Left renal cortex interstitium (tissue), 4 donors: ENCODE results near the gene CEP104. TPM values are rescaled to one million over a fixed set of nuclear protein-coding genes. Genes with fewer than 3 reads are reported as not detected.

Source experiments
- DNase-seq, 4 donors: peaks; one replicate each; pipeline ENCODE4 v3.0.0-alpha.2; 2013; ENCODE audit warnings: low read depth in 4 of 4, low spot score in 2 of 4, missing footprints in 1 of 4
- polyA plus RNA-seq, 4 donors: library from polyadenylated mRNA; unstranded; fragments of 120-200 nt; gene quantifications; one replicate each; pipeline ENCODE4 v1.2.1, GENCODE V29; 2013; ENCODE audit not compliant: insufficient read length in 4 of 4

Gene CEP104
- polyA plus RNA-seq, 4 donors: 30.5 to 41.6 (median 37.1) TPM

DNA sequence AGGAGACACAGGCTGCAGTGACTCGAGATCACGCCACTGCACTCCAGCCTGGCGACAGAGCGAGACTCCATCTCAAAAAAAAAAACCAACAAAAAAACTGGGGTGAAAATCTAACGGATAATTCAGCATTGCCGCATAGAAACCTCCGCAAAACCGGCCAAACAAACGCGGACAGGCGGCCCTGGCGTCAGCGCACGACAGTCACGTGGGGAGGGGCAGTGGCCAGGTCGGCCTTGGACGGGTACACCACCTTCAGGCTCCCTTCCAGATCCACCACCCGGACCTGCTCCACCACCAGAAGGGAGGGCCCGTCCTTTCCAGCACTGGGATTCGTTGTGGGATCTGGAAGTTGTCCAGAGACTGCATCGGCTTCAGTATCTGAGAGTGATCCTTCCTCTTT is 76.1 kb downstream of the CEP104 start:
- no peak for DNase-seq

DNA sequence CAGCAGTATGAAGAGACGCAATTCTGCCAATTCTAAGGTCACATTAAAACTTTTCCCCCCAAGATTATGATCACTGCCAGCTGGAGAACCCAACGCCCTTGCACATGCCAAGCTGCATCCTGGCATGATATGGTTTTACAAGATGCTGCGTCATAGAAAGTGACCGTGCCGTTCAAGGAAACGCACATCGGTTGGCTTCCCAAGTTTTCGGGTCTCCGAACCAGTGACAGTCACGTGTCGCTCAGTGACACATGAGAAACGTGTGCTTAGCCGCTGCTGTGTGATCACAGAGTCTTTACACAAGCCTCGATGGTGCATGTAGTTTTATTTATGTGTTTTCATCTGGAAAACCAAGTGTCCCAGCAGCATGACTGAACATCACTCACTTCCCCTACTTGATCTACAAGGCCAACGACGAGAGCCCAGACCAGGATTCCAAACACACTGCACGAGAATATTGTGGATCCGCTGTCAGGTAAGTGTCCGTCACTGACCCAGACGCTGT is 77.0 kb downstream of the CEP104 start:
- no peak for DNase-seq

DNA sequence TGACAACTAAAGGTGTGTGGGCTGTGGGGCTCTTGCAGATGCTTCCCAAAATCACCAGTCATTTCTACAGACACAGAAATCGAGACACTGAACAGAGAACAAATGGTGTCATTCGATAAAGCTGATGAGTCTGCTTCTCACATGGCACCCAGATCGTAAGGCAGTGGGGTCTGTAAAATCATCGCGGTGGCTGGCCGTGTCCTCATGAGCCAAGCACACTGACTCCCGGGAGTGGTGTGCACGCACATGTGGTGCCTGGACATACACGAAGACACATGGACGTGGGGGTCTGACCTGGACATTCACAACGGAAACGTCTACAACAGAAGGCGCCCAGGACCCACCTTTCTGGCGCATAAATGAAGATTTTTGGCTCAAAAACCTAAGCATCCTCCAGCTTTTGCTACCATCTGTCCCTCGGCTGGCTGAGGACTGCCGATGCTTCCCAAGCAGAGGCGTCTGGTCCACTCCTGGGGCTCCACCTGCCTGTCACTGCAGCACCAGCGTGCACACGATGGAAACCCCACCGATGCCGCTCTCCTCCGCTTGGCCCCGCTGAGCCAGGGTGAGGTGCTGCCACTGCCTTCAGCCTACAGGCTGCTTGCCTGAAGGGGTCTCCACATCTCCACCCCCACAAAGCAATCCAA is 77.6 kb downstream of the CEP104 start:
- no peak for DNase-seq

DNA sequence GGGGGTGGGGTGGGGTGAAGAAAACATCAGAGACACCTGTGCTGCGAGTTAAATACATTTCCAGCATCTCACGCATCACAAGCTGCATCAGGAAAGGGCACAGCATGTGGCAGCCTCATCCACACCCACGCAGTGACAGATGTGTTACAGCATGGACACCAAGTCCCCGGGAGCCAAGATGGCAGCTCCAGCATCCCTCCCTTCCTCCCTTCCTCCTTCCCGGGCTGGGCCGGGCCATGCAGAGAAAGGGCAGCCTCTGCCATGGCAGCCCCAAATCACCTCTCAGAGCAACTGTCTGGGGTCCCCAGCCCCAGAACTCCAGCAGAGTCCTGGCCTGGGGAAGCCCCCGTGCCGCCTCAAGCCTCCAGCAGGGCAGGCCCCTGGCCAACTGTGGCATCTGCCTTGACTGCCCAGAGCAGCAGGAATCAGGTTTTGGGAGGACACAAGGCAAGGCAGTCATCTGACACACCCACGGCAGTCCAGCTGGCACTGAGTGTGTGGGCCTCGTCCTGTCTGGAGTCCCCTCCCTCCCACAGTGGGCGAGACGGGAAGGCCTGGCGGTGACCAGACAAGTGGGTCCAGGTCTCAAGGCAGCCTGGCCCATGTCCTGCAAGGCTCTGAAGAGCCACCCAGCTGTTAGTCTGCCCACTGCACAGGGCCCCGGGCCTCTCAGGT is 78.3 kb downstream of the CEP104 start:
- no peak for DNase-seq

DNA sequence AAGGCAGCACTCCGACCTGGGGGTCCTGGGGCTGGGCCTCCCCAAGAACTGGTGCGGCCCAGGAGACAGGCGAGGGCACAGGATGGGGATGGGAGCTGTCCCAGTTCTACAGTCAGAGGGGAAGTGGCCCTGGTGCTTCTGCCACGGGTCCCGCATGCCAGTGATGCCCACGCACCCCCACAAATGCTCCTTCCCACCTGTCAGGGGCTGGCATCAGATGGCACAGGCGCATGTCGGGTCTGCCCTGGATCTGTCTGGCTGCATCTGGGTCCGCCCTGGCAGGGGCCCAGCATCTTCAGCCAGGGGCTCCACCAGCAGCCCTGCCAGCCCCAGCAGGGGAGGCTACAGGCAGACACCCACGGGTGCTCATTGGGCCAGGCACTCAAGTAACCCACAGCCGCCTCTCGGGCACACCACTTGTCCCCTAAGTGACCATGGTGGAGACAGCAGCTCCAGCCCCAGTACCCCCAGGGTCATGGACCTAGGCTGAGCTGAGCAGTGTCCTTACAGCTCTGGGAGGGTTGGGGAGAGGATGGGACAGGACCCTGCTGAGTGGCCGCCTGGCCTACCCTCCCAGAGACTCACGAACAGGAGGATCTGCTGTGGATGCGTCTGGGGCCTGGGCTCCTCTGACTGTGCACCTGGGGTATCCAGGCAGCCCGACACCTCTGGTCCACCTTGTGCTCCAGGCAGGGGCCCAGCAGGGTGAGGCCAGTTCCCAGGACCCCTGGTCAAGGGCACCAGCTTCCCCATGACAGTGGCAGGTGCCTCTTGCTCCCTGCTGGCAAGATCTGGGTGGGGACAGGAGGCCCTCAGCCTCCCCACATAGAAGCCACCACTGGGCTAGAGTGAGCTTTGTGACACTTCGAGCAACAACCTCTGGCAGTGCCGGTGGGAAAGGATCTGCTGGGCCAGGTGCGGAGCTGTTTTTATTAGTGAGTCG is 79.1 kb downstream of the CEP104 start:
- DNase-seq: no peak

DNA sequence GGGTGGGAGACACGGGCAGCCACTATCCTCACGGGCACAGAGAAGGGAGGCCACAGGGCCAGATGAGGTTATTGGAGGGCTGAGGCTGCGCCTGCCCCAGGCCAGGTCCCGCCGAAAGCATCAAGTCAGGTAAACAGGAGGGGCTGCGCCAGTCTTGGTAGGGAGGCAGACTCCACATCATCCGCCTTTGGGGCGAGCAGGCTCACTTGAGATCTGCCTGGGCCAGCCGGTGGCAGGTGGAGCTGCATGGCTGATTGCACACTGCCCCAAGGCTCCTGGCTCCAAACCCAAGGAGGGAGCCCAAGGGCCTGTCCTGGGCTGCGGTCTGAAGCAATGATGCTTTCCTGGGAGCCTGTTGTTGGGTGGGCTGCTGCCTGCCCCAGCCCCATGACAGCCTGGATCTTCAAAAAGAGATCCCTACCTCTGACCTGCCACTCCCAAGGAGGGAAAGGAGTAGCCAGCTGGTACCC is 79.9 kb downstream of the CEP104 start:
- DNase-seq: no peak

DNA sequence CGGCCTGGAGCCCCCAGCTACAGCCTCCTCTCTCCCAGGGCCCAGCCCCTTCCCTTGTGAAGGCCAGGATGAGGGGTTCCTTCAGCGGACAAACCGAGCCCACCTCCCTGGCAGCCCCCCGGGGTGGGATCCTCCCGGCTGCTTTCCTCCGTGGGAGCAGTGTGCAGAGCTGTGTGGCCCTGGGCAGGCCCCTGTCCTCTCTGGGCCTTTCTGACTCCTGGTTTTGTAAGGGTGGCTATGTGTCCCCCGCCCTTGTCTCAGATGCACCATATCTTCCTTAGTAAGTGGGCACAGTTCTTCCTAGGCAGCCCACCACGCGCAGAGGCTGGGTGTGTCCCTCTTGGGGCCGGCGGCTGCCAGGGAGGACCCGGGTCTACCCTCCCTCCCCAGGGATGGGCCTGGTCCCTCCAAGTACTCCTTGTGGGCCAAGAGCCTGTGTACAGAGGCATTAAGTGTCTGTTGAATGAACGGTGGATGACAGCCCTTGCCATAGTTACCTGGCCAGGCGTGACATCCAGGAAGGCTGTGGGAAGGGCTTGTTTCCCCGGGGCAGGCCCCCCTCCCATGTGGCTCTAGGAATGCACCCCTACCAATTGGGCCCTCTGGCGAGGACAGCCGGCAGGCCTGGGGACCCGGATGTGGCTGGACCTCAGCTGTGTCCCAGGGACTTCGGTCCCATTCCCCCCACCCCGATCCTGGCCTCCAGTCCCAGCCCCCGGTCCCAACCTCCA is 80.6 kb downstream of the CEP104 start:
- no peak for DNase-seq

DNA sequence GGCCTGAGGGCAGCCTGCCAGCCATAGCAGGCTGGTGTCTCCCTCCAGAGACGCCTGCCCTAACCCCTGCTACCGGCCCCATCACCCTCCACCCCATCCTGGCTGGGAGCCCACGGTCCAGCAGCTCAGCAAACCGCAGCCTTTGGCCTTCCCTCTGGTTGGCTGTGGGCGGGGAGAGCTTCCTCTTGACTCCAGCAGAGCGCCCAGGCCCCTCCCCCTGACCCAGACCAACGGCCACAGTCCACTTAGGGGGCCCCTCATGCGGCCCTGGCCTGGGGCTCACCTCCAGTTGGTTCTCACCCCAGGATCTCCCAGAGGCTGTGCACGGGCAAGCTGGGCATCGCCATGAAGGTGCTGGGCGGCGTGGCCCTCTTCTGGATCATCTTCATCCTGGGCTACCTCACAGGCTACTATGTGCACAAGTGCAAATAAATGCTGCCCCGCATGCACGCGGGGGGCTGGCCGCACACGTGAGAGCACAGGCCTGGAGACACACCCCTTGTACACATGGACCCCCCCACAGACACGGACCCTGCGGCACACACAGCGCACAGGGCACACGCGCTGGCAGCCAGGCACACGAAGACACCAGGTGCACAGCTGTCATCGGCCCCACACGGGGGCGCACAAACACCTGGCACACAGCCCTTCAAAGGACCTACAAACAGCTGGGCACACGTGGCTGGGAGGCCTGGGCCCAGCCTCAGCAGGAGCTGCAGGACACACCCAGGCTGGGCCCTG is 81.4 kb downstream of the CEP104 start:
- peak in 1 of 4 donors; percentile 54 for DNase-seq

DNA sequence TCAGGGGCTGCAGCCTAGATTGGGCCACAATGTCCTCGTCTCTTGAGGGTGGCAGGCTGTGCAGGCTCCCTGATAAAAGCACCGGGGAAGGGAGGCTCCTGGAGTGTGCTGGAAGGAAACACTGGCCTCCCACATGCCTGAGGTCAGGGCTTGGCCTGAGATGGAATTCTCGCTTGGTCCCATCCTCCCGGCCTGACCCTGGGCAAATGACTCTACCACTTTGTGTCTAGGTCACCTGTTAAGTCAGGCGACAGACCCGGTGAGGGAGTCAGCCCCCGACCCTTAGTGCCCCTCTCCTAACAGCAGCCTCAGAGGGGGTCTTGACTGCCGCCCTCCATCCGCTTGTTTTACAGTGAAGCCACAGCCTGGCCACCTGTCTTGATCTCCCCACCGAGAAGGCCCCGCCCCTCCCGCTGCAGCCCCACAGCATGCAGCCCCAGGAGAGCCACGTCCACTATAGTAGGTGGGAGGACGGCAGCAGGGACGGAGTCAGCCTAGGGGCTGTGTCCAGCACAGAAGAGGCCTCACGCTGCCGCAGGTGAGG is 82.0 kb downstream of the CEP104 start:
- DNase-seq: no peak

DNA sequence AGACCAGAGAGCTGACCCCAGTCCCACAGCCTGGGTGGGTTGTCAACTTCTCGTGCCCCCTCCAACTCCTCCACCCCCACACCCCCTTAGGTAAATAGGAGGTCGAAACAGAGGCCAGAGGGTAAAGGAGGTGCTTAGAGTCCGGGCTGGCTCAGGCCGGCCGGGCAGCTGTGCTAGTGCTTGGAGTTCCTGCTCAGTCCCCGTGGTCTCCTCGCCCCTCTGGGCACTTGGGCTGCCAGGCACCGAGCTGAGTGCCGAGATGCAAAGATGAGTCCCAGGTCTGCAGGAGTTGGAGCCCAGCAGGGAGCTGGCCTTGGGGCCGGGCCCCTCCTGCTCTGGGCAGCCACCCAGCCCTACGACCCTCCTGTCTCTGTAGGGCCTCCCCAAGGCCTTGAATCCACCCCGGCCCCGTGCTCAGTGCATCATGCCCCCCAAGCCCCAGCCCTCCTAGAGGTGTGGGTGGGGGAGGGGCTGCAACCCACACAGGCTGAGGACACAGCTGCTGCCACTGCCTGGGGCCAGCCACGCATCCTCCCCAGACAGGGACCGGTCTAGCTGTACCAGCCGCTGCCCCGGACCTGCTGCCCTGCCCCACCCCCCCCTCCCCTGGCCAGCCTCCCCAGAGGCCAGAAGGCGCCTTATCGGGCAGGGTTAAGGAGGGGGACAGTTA is 82.6 kb downstream of the CEP104 start:
- no peak for DNase-seq

DNA sequence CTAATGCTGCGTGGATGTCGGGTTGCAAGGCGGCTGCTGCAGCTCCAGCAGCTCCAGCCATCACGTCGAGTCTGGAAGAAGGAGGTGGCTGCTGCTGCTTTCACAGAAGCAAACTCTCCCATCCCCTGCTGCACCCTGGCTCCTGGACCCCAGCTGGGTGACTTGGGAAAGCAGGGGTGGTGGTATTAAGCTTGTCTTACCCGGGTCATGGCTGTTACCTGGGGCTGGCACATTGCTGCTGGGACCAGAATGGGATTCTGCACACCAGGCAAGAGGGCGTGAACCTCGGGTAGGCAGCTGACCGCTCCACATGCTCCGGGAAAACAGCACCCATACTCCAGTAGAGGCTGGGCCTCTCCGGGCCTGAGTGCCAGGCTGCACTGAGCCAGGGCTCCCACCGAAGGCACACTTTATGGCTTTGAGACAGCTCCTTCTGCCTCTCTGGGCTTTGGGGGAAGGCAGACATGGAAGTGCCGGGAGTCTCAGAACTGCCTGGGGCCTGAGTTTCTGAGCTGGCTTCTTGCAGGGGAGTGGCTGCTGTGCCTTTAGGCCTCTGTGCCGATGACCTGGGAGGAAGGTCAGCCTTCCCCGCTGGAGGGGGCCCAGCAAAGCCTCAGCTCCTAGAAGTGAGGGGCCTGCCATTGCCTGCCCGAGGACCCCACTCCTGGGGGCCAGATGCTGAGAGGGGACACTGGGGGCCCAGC is 83.3 kb downstream of the CEP104 start:
- no peak for DNase-seq

DNA sequence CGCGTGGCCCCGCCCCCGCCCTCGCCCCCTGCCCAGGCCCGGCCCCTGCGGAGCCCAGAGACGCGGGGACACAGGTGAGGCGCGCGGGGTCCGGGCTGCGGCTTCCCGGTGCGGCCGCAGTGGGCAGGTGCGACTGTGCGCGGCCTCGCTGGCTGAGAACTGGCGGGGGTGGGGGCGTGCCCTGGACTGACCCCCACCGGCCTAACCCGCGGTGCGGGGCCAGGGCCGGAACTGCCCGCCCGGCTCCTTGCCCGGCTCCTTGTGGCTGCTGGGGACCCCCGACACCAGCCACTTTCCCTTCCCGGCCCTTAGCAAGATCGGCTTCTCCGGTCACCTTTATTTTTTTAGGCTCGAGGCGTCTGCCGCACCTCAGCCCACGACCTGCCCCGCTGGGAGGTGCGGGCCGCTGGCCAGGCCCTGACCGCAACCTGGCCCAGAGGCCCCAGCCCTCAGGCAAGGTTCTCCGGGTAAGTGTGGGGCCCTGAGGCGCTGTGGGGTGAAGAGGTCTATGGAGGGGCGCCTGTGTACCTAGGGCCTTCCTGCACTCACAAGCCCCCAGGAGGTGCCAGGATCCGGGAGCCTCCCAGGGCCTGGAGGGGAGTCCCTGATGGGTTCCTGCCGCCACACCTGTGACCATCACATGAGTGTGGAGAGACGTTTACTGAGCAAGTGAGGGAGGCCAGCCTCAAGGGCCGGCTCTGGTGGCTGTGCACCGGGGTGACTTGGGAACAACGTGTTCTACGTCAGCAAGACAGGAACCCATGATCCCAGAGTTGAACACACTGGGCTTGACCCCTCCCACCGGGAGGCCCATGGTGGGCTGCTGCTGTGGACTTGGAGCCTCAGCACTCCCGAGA is 84.1 kb downstream of the CEP104 start, which contains the start of gene SMIM1:
Gene SMIM1, plus strand, starts transcription at position 35 of the 857 bp plus-strand sequence. CDS start 2,625 bp downstream, outside the sequence.
- no peak for DNase-seq

DNA sequence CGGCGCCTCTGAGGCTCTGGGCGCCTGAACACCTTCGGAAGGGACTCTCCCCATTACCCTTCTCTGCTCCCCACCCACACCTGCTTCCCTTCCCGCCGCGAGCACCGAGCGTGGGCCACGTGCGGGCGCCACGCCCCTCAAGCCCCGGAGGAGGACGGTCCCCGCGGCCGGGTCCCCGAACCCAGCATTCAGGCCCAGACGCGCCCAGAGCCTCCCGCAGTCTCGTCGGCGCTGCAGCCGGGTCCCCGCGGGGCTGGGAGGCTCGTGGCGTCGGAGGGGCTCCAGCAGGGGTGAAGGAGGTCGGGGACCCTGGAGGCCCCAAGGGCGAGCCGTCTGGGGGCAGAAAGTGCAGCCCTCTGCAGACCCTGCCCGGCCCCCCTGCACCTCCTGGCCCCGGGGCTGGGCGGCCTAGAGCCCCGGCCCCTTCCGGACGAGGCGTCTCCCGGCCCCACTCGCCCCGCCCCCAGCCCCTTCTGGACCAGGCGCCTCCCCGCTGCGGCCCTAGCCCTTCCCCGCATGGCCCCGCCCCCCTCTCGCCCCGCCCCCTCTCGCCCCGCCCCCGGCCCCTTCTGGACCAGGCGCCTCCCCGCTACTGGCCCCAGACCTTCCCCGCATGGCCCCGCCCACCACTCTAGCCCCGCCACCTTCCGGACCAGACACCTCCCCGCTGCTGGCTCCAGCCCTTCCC is 84.8 kb downstream of the CEP104 start:
- peak in 2 of 4 donors; percentile 70 to 74 for DNase-seq

DNA sequence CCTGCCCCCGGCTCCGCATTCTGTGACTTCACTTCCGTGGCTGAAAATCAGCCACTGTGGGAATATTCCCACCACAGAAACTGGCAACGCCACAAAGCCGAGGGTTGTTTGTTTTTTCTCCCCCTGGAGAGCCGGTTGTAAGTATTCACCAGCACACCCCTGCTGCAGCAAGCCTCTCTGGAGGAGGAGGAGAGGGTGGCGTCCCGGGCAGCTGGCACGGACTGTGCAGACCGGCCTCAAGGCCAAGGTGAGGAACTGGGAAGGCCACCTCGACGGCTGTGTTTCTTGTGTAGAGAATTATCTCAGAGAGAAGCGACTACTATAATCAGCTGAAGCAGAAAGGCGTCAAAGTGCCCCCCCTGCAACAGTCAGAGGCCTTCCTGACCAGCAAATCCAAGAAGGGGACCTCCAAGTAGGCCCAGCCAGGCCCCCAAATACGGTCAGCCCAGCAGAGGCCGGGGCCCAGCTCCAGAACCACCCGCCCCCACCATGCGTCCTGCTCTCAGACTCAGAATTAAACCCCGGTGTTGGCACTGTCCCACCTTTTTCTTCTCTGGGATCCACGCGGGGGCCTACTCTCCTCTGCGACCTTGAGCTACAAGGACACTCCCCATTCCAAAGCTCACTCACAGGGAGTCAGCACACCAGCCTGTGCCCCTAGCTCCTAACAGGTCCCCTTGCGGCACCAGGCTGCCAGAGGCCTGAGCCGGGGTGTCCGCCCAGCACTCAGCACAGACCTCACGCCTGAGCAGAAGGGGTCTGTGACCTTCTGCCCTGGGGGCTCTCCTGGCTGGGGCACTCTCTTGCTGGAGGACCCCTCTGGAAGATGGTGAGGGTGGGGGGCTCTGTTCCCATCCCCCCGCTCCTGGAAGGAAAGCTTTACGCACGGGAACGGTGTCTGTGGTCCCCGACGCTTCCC is 85.6 kb downstream of the CEP104 start:
- no peak for DNase-seq

DNA sequence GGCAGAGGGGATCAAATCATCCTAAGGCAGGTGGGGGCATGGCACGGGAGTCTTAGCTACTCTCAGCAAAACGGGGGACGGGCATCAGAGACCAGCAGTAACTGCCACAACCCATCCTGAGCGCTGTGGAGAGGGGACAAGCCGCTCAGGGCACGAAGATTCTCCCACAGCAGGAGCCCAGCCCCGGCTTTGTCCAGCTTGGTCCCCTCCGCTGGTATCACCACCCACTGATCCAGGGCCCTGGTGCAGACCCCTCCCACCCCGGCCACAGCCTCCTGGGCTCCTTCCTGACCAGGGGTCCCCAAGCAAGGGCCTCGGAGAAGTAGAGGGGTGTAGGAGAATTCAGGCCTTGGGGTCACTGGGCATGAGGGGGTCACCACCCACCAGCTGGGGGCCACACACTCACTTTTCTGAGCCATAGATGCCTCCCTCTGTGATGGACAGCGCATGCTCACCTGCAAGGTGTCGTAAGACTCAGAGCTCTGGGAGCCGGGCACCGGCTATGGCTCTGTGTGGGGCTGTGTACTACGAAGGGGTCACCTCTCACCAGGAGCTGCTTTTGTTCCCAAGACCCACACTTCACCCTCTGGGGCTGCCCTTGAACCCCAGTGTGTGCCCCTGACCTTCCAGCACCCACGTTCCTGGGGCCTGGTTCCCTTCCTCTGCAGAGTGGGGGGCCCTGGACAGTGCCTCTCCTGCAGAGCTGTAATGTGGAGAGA is 86.8 kb downstream of the CEP104 start:
- no peak for DNase-seq
